Neural cell (in vitro differentiated cells): ENCODE results near the gene OR5B12.

Experiments used
- CTCF ChIP-seq: fragments of 450-650 bp; IDR thresholded peaks from 2 replicates; pipeline ENCODE4 v1.5.1; 2014; ENCODE audit warnings: antibody characterized with exemption, mild to moderate bottlenecking, moderate library complexity; ENCODE audit not compliant: poor library complexity, severe bottlenecking
- EP300 ChIP-seq: fragments of 450-650 bp; conservative IDR thresholded peaks from 2 replicates; pipeline ENCODE4 v1.6.1; 2014; ENCODE audit warnings: antibody characterized with exemption, mild to moderate bottlenecking, moderate library complexity; ENCODE audit not compliant: poor library complexity, severe bottlenecking
- EZH2 ChIP-seq: fragments of 200-600, 300-800 bp; shearing (Covaris generic), sonication (generic); IDR thresholded peaks from 2 replicates; pipeline ENCODE4 v1.6.1; 2014; ENCODE audit warnings: antibody characterized with exemption, low read length, borderline replicate concordance, mild to moderate bottlenecking; ENCODE audit not compliant: insufficient read depth, poor library complexity, severe bottlenecking
- POLR2AphosphoS5 ChIP-seq: IDR thresholded peaks from 2 replicates; pipeline ENCODE4 v1.6.1; 2012
- RAD21 ChIP-seq: fragments of 450-650 bp; conservative IDR thresholded peaks from 2 replicates; pipeline ENCODE4 v1.6.1; 2014; ENCODE audit warnings: antibody characterized with exemption, mild to moderate bottlenecking, moderate library complexity
- REST ChIP-seq: IDR thresholded peaks from 2 replicates; pipeline ENCODE4 v1.6.1; 2012; ENCODE audit warnings: borderline replicate concordance
- SMC3 ChIP-seq: fragments of 450-650 bp; conservative IDR thresholded peaks from 2 replicates; pipeline ENCODE4 v1.6.1; 2014; ENCODE audit warnings: antibody characterized with exemption, mild to moderate bottlenecking, moderate library complexity; ENCODE audit not compliant: poor library complexity

GRCh38 chr11:58466293-58466692, 24.3 kb upstream of the OR5B12 start:
- TF ChIP-seq CTCF, result no peak
- TF ChIP-seq SMC3, result no peak
- no peak for TF ChIP-seq EP300
- TF ChIP-seq RAD21, result no peak
- TF ChIP-seq EZH2, result no peak
- TF ChIP-seq POLR2AphosphoS5, result no peak
- no peak for TF ChIP-seq REST
